Measurements from ENCODE around the gene ATP5PD. TPM values are rescaled to one million over a fixed set of nuclear protein-coding genes. Genes with fewer than 3 reads are reported as not detected.

The ATP5PD gene
- total and polyA plus RNA-seq, 7 donors: 303 to 726 (median 480) TPM

DNA sequence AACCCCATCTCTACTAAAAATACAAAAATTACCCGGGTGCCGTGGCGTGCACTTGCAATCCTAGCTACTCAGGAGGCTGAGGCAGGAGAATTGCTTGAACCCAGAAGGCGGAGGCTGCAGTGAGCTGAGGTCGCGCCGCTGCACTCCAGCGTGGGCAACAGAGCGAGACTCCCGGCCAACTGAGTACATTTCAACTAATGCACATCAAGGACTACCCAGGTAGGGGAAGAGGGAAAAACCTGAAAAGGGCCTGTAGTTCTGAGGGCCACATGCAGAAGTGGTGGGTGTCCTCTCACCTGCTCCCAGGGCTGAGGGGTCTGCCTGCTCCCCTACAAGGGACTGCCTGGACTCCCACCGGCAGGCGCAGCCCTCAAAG lies 40.4 kb upstream of the ATP5PD start:
- TF ChIP-seq EP300 (IDR thresholded peaks at IDR 0.05) (no peak), POLR2A (IDR thresholded peaks at IDR 0.05) (no peak), POLR2AphosphoS5 (IDR thresholded peaks at IDR 0.05) (no peak), CTCF (IDR thresholded peaks at IDR 0.05) (no peak)
- peak overlapping the region; percentile 63 to 78 (median 77) for H3K27ac ChIP-seq
- peak overlapping the region in 3 of 4 donors; percentile 46 to 58 (median 55) for H3K4me3 ChIP-seq
- DNase-seq: no peak
- intact Hi-C loops (cut with DNase I): no loop called here
- H3K27me3 ChIP-seq: no peaks in the 10 kb centered on the region
- no peaks in the 10 kb centered on the region for H3K9me3 ChIP-seq
- H3K36me3 ChIP-seq: no peaks in the 10 kb centered on the region
- 32 to 58% methylated on average over 12 of the region's 12 CpGs for WGBS, 2 donors
- peaks cover 0 to 36% (median 28%) of the 10 kb centered on the region in 4 donors for H3K4me1 ChIP-seq

DNA sequence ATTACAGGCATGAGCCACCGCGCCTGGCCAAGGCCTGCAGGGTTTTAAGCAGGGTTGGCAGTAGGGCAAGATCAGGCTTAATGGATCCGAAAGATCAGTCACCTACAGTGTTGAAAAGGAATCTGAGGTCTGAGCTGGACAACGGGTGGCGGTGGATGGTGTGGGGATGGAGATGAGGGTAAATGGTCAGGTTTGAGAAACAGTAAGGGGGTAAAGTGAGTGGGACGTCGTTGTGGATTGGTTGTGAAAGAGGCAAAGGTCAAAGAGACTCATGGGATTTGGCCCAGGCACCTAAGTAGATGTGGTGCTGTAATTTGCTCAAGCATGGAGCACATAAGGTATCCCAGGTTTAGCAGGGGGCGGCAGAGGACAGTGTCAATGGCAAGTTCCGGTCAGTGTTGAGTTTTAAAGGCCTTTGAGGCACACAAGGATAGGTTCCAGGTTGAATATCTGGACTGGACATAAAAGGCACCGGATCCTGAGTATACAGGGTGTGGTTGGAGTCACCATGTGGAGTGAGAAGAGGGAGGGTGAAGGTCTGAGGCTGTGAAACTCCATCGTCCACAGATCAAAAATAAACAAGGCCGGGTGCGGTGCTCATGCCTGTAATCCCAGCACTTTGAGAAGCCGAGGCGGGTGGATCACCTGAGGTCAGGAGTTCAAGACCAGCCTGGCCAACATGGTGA lies 39.9 kb upstream of the ATP5PD start:
- no peak for DNase-seq
- Histone ChIP-seq H3K27me3 (no peaks in the 10 kb centered on the region), H3K4me3 (no peak overlapping the region), H3K4me1 (peaks cover 0 to 31% (median 26%) of the 10 kb centered on the region in 4 donors), H3K9me3 (no peaks in the 10 kb centered on the region), H3K27ac (peak overlapping the region in 1 of 4 donors; percentile 77), H3K36me3 (no peaks in the 10 kb centered on the region)
- 44 to 71% methylated on average over 15 of the region's 15 CpGs for WGBS, 2 donors
- intact Hi-C loops (cut with DNase I): no loop called here
- TF ChIP-seq POLR2AphosphoS5 (IDR thresholded peaks at IDR 0.05): no peak
- TF ChIP-seq EP300 (IDR thresholded peaks at IDR 0.05): no peak
- no peak for TF ChIP-seq CTCF (IDR thresholded peaks at IDR 0.05)
- TF ChIP-seq POLR2A (IDR thresholded peaks at IDR 0.05): no peak

GRCh38 chr17:75084039-75084660 lies 37.4 kb upstream of the ATP5PD start:
- Histone ChIP-seq H3K36me3 (no peaks in the 10 kb centered on the region), H3K27ac (no peak overlapping the region), H3K9me3 (no peaks in the 10 kb centered on the region), H3K27me3 (no peaks in the 10 kb centered on the region), H3K4me1 (peaks cover 0 to 17% (median 15%) of the 10 kb centered on the region in 4 donors), H3K4me3 (no peak overlapping the region)
- intact Hi-C loops (cut with DNase I): no loop called here
- no peak for DNase-seq
- 57 to 63% methylated on average over 14 of the region's 14 CpGs for WGBS, 2 donors
- TF ChIP-seq POLR2AphosphoS5 (IDR thresholded peaks at IDR 0.05): no peak
- no peak for TF ChIP-seq POLR2A (IDR thresholded peaks at IDR 0.05)
- TF ChIP-seq CTCF (IDR thresholded peaks at IDR 0.05): no peak
- TF ChIP-seq EP300 (IDR thresholded peaks at IDR 0.05): no peak

GRCh38 chr17:75082683-75083082 lies 35.9 kb upstream of the ATP5PD start:
- no peaks in the 10 kb centered on the region for H3K9me3 ChIP-seq
- DNase-seq: no peak
- no peak for TF ChIP-seq EP300 (IDR thresholded peaks at IDR 0.05)
- no peak for TF ChIP-seq POLR2AphosphoS5 (IDR thresholded peaks at IDR 0.05)
- TF ChIP-seq POLR2A (IDR thresholded peaks at IDR 0.05): no peak
- no peak for TF ChIP-seq CTCF (IDR thresholded peaks at IDR 0.05)
- H3K27me3 ChIP-seq: no peaks in the 10 kb centered on the region
- intact Hi-C loops (cut with DNase I): no loop called here
- no peaks in the 10 kb centered on the region for H3K36me3 ChIP-seq
- WGBS, 2 donors: 85 to 90% methylated on average over 6 of the region's 6 CpGs
- no peak overlapping the region for H3K4me3 ChIP-seq
- peaks cover 0 to 17% (median 16%) of the 10 kb centered on the region in 4 donors for H3K4me1 ChIP-seq
- no peak overlapping the region for H3K27ac ChIP-seq

Measured in sigmoid colon (tissue), 7 donors.